HepG2 (cell line): ENCODE data around the gene GAS2. TPM values are rescaled to one million over a fixed set of nuclear protein-coding genes. Genes with fewer than 3 reads are reported as not detected.
"Not testable (repeated sequence)": the region's sequence is repeated elsewhere in the genome, so short reads cannot be mapped to it uniquely, and the experiment has no call there.

Experiments
- ATAC-seq: fragments of 200-7000 bp; cut with Tn5 transposase; 3 replicates; pipeline ENCODE4 v1.9.1; 2020; ENCODE audit warnings: mild to moderate bottlenecking, moderate library complexity
- BruUV-seq: library from RNA; stranded (reverse); fragments of 400-500 nt; replicated peaks from 2 replicates; lab custom pipeline; 2021; lab: Mats Ljungman, UMichigan
- CTCF ChIA-PET: fragments of 300-600 bp; formaldehyde crosslinking; extraction: SDS; loops from one replicate; lab custom pipeline; 2021; ENCODE audit warnings: low total read pairs, inconsistent platforms, low intra/inter-chr PET ratio; lab: Yijun Ruan, JAX
- POLR2A ChIA-PET: fragments of 350-600 bp; sonication (Branson Sonifier 250); formaldehyde crosslinking; loops from one replicate; lab custom pipeline; 2020; ENCODE audit warnings: antibody characterized with exemption, inconsistent platforms; lab: Yijun Ruan, JAX
- DNase-seq: peaks from one replicate; pipeline ENCODE4 v3.0.0-alpha.2; 2015; ENCODE audit warnings: low spot score
- FAIRE-seq: peaks from 3 replicates; lab custom pipeline; 2011; peaks lifted over from hg19 to GRCh38; lab: Jason Lieb, UNC
- H2AFZ ChIP-seq: one replicate; pipeline ENCODE4 v1.6.1; 2011; ENCODE audit warnings: low read length, inconsistent platforms
- H3K27ac ChIP-seq: fragments of 300-600 bp; 3 replicates; pipeline ENCODE4 v1.8.0; 2011; ENCODE audit warnings: mixed run types, mild to moderate bottlenecking, mixed read lengths, low read length, inconsistent platforms; ENCODE audit not compliant: insufficient read depth; ENCODE audit errors: extremely low read length
- H3K27me3 ChIP-seq, 2 experiments: fragments of 200-600 bp in 1 of 2; 2 replicates in 1 of 2; 3 replicates in 1 of 2; pipeline versions ENCODE4 v1.6.0 to v1.8.0; 2011; ENCODE audit warnings: low read length in 2 of 2, mild to moderate bottlenecking in 2 of 2, moderate library complexity in 2 of 2, inconsistent platforms in 1 of 2; ENCODE audit not compliant: insufficient read depth in 2 of 2, control insufficient read depth in 1 of 2
- H3K36me3 ChIP-seq, 2 experiments: fragments of 200-600 bp in 1 of 2; replicated peaks in 1 of 2; 2 replicates in 1 of 2; 3 replicates in 1 of 2; pipeline versions ENCODE4 v1.5.1 to v1.8.0; 2011; ENCODE audit warnings: low read length in 2 of 2, inconsistent platforms in 1 of 2; ENCODE audit not compliant: insufficient read depth in 2 of 2, control insufficient read depth in 1 of 2
- H3K4me1 ChIP-seq: 2 replicates; pipeline ENCODE4 v1.5.1; 2012; ENCODE audit warnings: low read length, inconsistent platforms; ENCODE audit not compliant: insufficient read depth
- H3K4me2 ChIP-seq: 2 replicates; pipeline ENCODE4 v1.6.0; 2011; ENCODE audit warnings: low read depth, low read length, inconsistent platforms
- H3K4me3 ChIP-seq, 3 experiments: fragments of 200-600 bp in 1 of 3; sonication (generic), shearing (Covaris generic) in 1 of 3; replicated peaks in 1 of 3; 2 replicates each; pipeline ENCODE4 v1.5.1; 2011 to 2016; ENCODE audit warnings: low read length in 3 of 3, inconsistent platforms in 2 of 3, low read depth in 2 of 3, mild to moderate bottlenecking in 2 of 3, control low read depth in 1 of 3, mixed read lengths in 1 of 3; ENCODE audit not compliant: insufficient read depth in 1 of 3
- H3K79me2 ChIP-seq: one replicate; pipeline ENCODE4 v1.6.1; 2011; ENCODE audit warnings: low read length, inconsistent platforms; ENCODE audit not compliant: insufficient read depth
- H3K9ac ChIP-seq: 2 replicates; pipeline ENCODE4 v1.6.0; 2011; ENCODE audit warnings: mild to moderate bottlenecking, low read depth, low read length, inconsistent platforms; ENCODE audit not compliant: insufficient read depth
- H3K9me3 ChIP-seq: 2 replicates; pipeline ENCODE4 v1.5.1; 2012; ENCODE audit warnings: mild to moderate bottlenecking, low read length
- H4K20me1 ChIP-seq: 2 replicates; pipeline ENCODE4 v1.6.0; 2011; ENCODE audit warnings: inconsistent platforms, mild to moderate bottlenecking, low read length, moderate library complexity; ENCODE audit not compliant: insufficient read depth
- ARNT ChIP-seq: fragments of 450-650 bp; IDR thresholded peaks from 2 replicates; pipeline ENCODE4 v1.6.1; 2017
- CREB1 ChIP-seq, 2 experiments: fragments of 450-650 bp in 1 of 2; IDR thresholded peaks; 2 replicates each; pipeline ENCODE4 v1.6.1; 2016 to 2017; ENCODE audit warnings: control low read depth in 1 of 2, mild to moderate bottlenecking in 1 of 2, missing compliant biosample characterization in 1 of 2, missing genetic modification characterization in 1 of 2
- NFATC3 ChIP-seq: sonication (generic); formaldehyde crosslinking; IDR thresholded peaks from 2 replicates; pipeline ENCODE4 v1.5.1; 2020; ENCODE audit warnings: mild to moderate bottlenecking, missing genetic modification reagents
- ZNF577 ChIP-seq: sonication (generic); formaldehyde crosslinking; IDR thresholded peaks from 2 replicates; pipeline ENCODE4 v1.4.0; 2020; ENCODE audit warnings: mild to moderate bottlenecking, low read depth, missing genetic modification reagents, borderline replicate concordance
- ZNF781 ChIP-seq: sonication (generic); formaldehyde crosslinking; IDR thresholded peaks from 2 replicates; pipeline ENCODE4 v1.5.1; 2020; ENCODE audit warnings: borderline replicate concordance, mild to moderate bottlenecking, missing genetic modification reagents; ENCODE audit errors: not compliant biosample characterization
- WGBS: methylation state at CpG from one replicate; pipeline ENCODE4 v1.1.6; 2017; ENCODE audit warnings: low lambda C conversion rate; 5-methylcytosine and 5-hydroxymethylcytosine counted together
- in situ Hi-C: cut with HindIII; loops from 2 replicates; pipeline ENCODE4 v1.10.0; 2017; ENCODE audit warnings: low pct_unique_long_range_greater_than_20kb; ENCODE audit not compliant: extremely low pct_ligation_motif_present
- intact Hi-C: fragments of 100-400 bp; cut with micrococcal nuclease; formaldehyde crosslinking; loops from one replicate; pipeline ENCODE4 v1.10.0; 2022; ENCODE audit not compliant: unreplicated experiment
- polyA plus RNA-seq, 8 experiments: library from polyadenylated mRNA; depleted of rRNA in 3 of 8; stranded (reverse) in 7 of 8; unstranded in 1 of 8; fragments of >200 nt; fragmentation: Illumina TruSeq in 4 of 8; extraction: Trizol in 4 of 8; gene quantifications; 2 replicates each; pipeline versions ENCODE4 v1.2.1 to v1.2.3, GENCODE V29; 2011 to 2016; ENCODE audit warnings: low read depth in 4 of 8, missing spikeins in 1 of 8, mixed read lengths in 1 of 8; ENCODE audit not compliant: insufficient read depth in 1 of 8
- total RNA-seq, 5 experiments: library from RNA; depleted of rRNA; stranded (reverse); fragments of >200 nt; fragmentation: Illumina TruSeq; extraction: Trizol; gene quantifications; 2 replicates each; pipeline ENCODE4 v1.2.3, GENCODE V29; 2016; ENCODE audit warnings: low read depth in 1 of 5
- TF ChIP-seq, protein P1 (sequence below): fragments of 450-650 bp; IDR thresholded peaks from 2 replicates; pipeline ENCODE4 v1.6.1; 2017; ENCODE audit warnings: mild to moderate bottlenecking
- TF ChIP-seq, protein P2 (sequence below): IDR thresholded peaks from 2 replicates; pipeline ENCODE4 v1.6.1; 2016; ENCODE audit warnings: missing genetic modification reagents, missing compliant biosample characterization

The GAS2 gene
- total and polyA plus RNA-seq, 2 of the 13 experiments (the other 11 are each of a cell fraction or from before 2014, with no cell fraction given) = 26.0 to 85.1 TPM

DNA sequence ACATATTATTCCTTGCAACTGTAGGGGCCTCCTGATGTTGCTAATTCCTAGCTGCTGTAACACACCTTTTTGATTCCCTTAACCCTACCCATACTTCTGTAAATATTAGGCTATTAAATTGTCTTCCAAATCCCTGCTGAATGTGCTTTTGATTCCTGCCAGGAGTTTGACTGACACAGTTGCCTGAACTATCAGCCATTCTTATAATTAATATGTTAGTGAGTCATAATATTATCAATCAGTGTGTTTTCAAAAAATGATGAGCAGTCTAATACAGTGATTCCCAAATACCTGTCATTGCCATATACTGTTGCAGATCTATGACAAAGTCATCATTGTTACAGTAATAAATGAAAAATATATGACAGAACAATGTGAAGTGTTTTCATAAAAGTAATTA lies 24.9 kb upstream of the GAS2 start:
- Histone ChIP-seq H3K79me2 (no peaks in the 10 kb centered on the region), H3K4me2 (no peak overlapping the region), H3K9me3 (no peaks in the 10 kb centered on the region), H4K20me1 (no peaks in the 10 kb centered on the region), H2AFZ (no peak overlapping the region), H3K27ac (no peak overlapping the region), H3K36me3 (no peaks in the 10 kb centered on the region), H3K9ac (no peak overlapping the region), H3K27me3 (no peaks in the 10 kb centered on the region), H3K4me1 (no peaks in the 10 kb centered on the region), H3K4me3 (no peak overlapping the region)
- TF ChIP-seq ZNF577 (CRISPR knock-in tag) (no peak), NFATC3 (no peak), ZNF781 (CRISPR knock-in tag) (no peak), ARNT (no peak), CREB1 (IDR thresholded peaks at IDR 0.05) (0 out of 2 replicates have a peak, but pooled peaks have one; percentile 8), CREB1 (CRISPR knock-in tag; IDR thresholded peaks at IDR 0.05) (no peak)
- TF ChIP-seq, protein P1, sequence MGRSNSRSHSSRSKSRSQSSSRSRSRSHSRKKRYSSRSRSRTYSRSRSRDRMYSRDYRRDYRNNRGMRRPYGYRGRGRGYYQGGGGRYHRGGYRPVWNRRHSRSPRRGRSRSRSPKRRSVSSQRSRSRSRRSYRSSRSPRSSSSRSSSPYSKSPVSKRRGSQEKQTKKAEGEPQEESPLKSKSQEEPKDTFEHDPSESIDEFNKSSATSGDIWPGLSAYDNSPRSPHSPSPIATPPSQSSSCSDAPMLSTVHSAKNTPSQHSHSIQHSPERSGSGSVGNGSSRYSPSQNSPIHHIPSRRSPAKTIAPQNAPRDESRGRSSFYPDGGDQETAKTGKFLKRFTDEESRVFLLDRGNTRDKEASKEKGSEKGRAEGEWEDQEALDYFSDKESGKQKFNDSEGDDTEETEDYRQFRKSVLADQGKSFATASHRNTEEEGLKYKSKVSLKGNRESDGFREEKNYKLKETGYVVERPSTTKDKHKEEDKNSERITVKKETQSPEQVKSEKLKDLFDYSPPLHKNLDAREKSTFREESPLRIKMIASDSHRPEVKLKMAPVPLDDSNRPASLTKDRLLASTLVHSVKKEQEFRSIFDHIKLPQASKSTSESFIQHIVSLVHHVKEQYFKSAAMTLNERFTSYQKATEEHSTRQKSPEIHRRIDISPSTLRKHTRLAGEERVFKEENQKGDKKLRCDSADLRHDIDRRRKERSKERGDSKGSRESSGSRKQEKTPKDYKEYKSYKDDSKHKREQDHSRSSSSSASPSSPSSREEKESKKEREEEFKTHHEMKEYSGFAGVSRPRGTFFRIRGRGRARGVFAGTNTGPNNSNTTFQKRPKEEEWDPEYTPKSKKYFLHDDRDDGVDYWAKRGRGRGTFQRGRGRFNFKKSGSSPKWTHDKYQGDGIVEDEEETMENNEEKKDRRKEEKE = no peak
- TF ChIP-seq, protein P2, sequence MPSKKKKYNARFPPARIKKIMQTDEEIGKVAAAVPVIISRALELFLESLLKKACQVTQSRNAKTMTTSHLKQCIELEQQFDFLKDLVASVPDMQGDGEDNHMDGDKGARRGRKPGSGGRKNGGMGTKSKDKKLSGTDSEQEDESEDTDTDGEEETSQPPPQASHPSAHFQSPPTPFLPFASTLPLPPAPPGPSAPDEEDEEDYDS (CRISPR knock-in tag) = no peak
- no peak for FAIRE-seq
- intact Hi-C loops = no loop called here
- in situ Hi-C loops = no loop called here
- CTCF ChIA-PET = no interaction called here
- no TSS peak for BruUV-seq
- no peak for ATAC-seq
- DNase-seq = no peak
- POLR2A ChIA-PET = no interaction called here

DNA sequence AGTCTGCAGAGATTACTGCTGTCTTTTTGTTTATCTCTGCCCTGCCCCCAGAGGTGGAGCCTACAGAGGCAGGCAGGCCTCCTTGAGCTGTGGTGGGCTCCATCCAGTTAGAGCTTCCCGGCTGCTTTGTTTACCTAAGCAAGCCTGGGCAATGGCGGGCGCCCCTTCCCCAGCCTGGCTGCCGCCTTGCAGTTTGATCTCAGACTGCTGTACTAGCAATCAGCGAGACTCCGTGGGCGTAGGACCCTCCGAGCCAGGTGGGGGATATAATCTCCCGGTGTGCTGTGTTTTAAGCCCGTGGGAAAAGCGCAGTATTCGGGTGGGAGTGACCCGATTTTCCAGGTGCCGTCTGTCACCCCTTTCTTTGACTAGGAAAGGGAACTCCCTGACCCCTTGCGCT lies 14.1 kb upstream of the GAS2 start:
- CTCF ChIA-PET, in situ Hi-C loops, H2AFZ ChIP-seq, H3K4me3 ChIP-seq, POLR2A ChIA-PET, H3K36me3 ChIP-seq, H3K9ac ChIP-seq, intact Hi-C loops, H3K9me3 ChIP-seq, H3K27me3 ChIP-seq, H4K20me1 ChIP-seq, ATAC-seq, H3K4me2 ChIP-seq, H3K27ac ChIP-seq, FAIRE-seq, H3K79me2 ChIP-seq, BruUV-seq, DNase-seq: not testable (repeated sequence)
- peaks cover 11% of the 10 kb centered on the region for H3K4me1 ChIP-seq
- WGBS = 86% methylated on average over 10 of the region's 15 CpGs
